Endothelial cell of umbilical vein (primary cell): ENCODE data around the gene SORCS2. TPM values are rescaled to one million over a fixed set of nuclear protein-coding genes. Genes with fewer than 3 reads are reported as not detected.

Source experiments
- BruUV-seq: library from RNA; stranded (reverse); fragments of 400-500 nt; replicated peaks from 2 replicates; lab custom pipeline; 2021; lab: Mats Ljungman, UMichigan
- CTCF ChIA-PET: fragments of 300-600, 350-600 bp; sonication (Branson Sonifier 250); formaldehyde crosslinking; loops from one replicate; lab custom pipeline; 2021; ENCODE audit warnings: antibody characterized with exemption, inconsistent platforms; lab: Charles Lee
- POLR2A ChIA-PET: fragments of 300-600, 350-600 bp; sonication (Branson Sonifier 250); formaldehyde crosslinking; loops from one replicate; lab custom pipeline; 2021; ENCODE audit warnings: antibody characterized with exemption, inconsistent platforms; lab: Charles Lee
- DNase-seq: peaks from one replicate; pipeline ENCODE4 v3.0.0-alpha.2; 2011; ENCODE audit warnings: low read depth, low spot score
- FAIRE-seq: peaks from 2 replicates; lab custom pipeline; 2011; peaks lifted over from hg19 to GRCh38; lab: Jason Lieb, UNC
- H2AFZ ChIP-seq: 2 replicates; pipeline ENCODE4 v1.6.0; 2012; ENCODE audit warnings: low read depth, low read length, control low read depth, inconsistent platforms
- H3K27ac ChIP-seq: 2 replicates; pipeline ENCODE4 v1.5.1; 2011; ENCODE audit warnings: low read depth, mild to moderate bottlenecking, control low read depth, low read length, moderate library complexity; ENCODE audit not compliant: insufficient read depth
- H3K27me3 ChIP-seq, 2 experiments: 2 replicates each; pipeline versions ENCODE4 v1.6.0 to v1.6.1; 2011; ENCODE audit warnings: low read length in 2 of 2, mixed read lengths in 1 of 2; ENCODE audit not compliant: control insufficient read depth in 2 of 2, insufficient read depth in 2 of 2
- H3K36me3 ChIP-seq, 2 experiments: 2 replicates in 1 of 2; 3 replicates in 1 of 2; pipeline ENCODE4 v1.5.1; 2011; ENCODE audit warnings: low read length in 2 of 2, mild to moderate bottlenecking in 1 of 2, moderate library complexity in 1 of 2; ENCODE audit not compliant: control insufficient read depth in 2 of 2, insufficient read depth in 2 of 2; ENCODE audit errors: extremely low read depth in 1 of 2
- H3K4me1 ChIP-seq: 3 replicates; pipeline ENCODE4 v1.5.1; 2011; ENCODE audit warnings: mild to moderate bottlenecking, low read length; ENCODE audit not compliant: control insufficient read depth, insufficient read depth; ENCODE audit errors: extremely low read depth
- H3K4me2 ChIP-seq: 2 replicates; pipeline ENCODE4 v1.6.1; 2011; ENCODE audit warnings: low read length, control low read depth, mixed read lengths; ENCODE audit not compliant: insufficient read depth
- H3K4me3 ChIP-seq, 3 experiments: fragments of 200-600 bp in 1 of 3; sonication (generic), shearing (Covaris generic) in 1 of 3; replicated peaks in 1 of 3; 2 replicates each; pipeline ENCODE4 v1.5.1; 2011 to 2016; ENCODE audit warnings: control low read depth in 3 of 3, low read length in 3 of 3, mild to moderate bottlenecking in 2 of 3, inconsistent platforms in 1 of 3, low read depth in 1 of 3, moderate library complexity in 1 of 3; ENCODE audit not compliant: insufficient read depth in 1 of 3
- H3K79me2 ChIP-seq: 2 replicates; pipeline ENCODE4 v1.6.0; 2012; ENCODE audit warnings: low read length, inconsistent platforms; ENCODE audit not compliant: control insufficient read depth, insufficient read depth
- H3K9ac ChIP-seq: replicated peaks from 2 replicates; pipeline ENCODE3; 2011; ENCODE audit warnings: low read length, control low read depth; ENCODE audit not compliant: insufficient read depth; ENCODE audit errors: extremely low read depth
- H3K9me1 ChIP-seq: replicated peaks from 3 replicates; pipeline ENCODE4 v1.6.0; 2011; ENCODE audit warnings: mild to moderate bottlenecking, low read length; ENCODE audit not compliant: control insufficient read depth, insufficient read depth; ENCODE audit errors: extremely low read depth
- H3K9me3 ChIP-seq: replicated peaks from 2 replicates; pipeline ENCODE4 v1.5.1; 2012; ENCODE audit warnings: low read length, inconsistent platforms; ENCODE audit not compliant: control insufficient read depth, insufficient read depth
- H4K20me1 ChIP-seq: replicated peaks from 2 replicates; pipeline ENCODE3; 2011; ENCODE audit warnings: mild to moderate bottlenecking, low read length; ENCODE audit not compliant: control insufficient read depth, insufficient read depth; ENCODE audit errors: extremely low read depth
- CTCF ChIP-seq, 2 donors: IDR thresholded peaks; 1 replicate in 1 of 2; 2 replicates in 1 of 2; pipeline ENCODE4 v1.5.1; 2011; ENCODE audit warnings: low read length in 2 of 2, mild to moderate bottlenecking in 2 of 2, moderate library complexity in 2 of 2, control low read depth in 1 of 2, inconsistent platforms in 1 of 2, low read depth in 1 of 2; ENCODE audit not compliant: insufficient read depth in 1 of 2; ENCODE audit errors: extremely low read depth in 1 of 2
- EZH2 ChIP-seq: IDR thresholded peaks from 2 replicates; pipeline ENCODE4 v1.6.1; 2012; ENCODE audit warnings: borderline replicate concordance, low read depth, mild to moderate bottlenecking, moderate library complexity, low read length, inconsistent platforms; ENCODE audit not compliant: severe bottlenecking
- FOS ChIP-seq: IDR thresholded peaks from 2 replicates; pipeline ENCODE4 v1.6.1; 2011; ENCODE audit warnings: mild to moderate bottlenecking, low read length, moderate library complexity, borderline replicate concordance; ENCODE audit not compliant: insufficient read depth
- GATA2 ChIP-seq: IDR thresholded peaks from 2 replicates; pipeline ENCODE4 v1.7.0; 2011; ENCODE audit warnings: low read depth, mild to moderate bottlenecking, moderate library complexity, mixed read lengths, low read length; ENCODE audit not compliant: insufficient read length, insufficient read depth
- JUN ChIP-seq: IDR thresholded peaks from 2 replicates; pipeline ENCODE4 v1.6.1; 2011; ENCODE audit warnings: borderline replicate concordance, low read depth; ENCODE audit not compliant: insufficient read length, insufficient read depth
- MAX ChIP-seq: IDR thresholded peaks from 2 replicates; pipeline ENCODE4 v1.6.1; 2011; ENCODE audit not compliant: insufficient read depth, insufficient read length
- MYC ChIP-seq: IDR thresholded peaks from one replicate; pipeline ENCODE4 v1.6.1; 2011; ENCODE audit warnings: mild to moderate bottlenecking, low read depth, low read length
- POLR2A ChIP-seq: IDR thresholded peaks from 2 replicates; pipeline ENCODE4 v1.6.1; 2012; ENCODE audit warnings: low read depth, mild to moderate bottlenecking, control low read depth, low read length
- POLR2AphosphoS5 ChIP-seq: IDR thresholded peaks from 2 replicates; pipeline ENCODE4 v1.6.1; 2012; ENCODE audit warnings: low read depth, mild to moderate bottlenecking, control low read depth, low read length, moderate library complexity; ENCODE audit not compliant: insufficient read depth
- dilution Hi-C: fragments of 300-500 bp; cut with MboI; formaldehyde crosslinking; loops from one replicate; pipeline ENCODE4 v1.15.0; 2019; ENCODE audit warnings: low sequenced_read_pairs; ENCODE audit not compliant: extremely low pct_ligation_motif_present
- intact Hi-C: fragments of 100-400 bp; cut with micrococcal nuclease; formaldehyde crosslinking; loops from one replicate; pipeline ENCODE4 v1.10.0; 2022
- polyA plus RNA-seq, 4 experiments: library from polyadenylated mRNA; depleted of rRNA in 3 of 4; stranded (reverse) in 3 of 4; unstranded in 1 of 4; fragments of >200 nt; gene quantifications; 2 replicates each; pipeline versions ENCODE4 v1.2.1 to v1.2.3, GENCODE V29; 2011 to 2012; ENCODE audit warnings: missing spikeins in 1 of 4
- total RNA-seq: library from RNA; stranded (reverse); gene quantifications from 2 replicates; pipeline ENCODE4 v1.2.3, GENCODE V29; 2021

Gene SORCS2
- total and polyA plus RNA-seq, 2 donors (not counting 3 experiments of a cell fraction or from before 2014, with no cell fraction given): not detected

- Histone ChIP-seq H3K4me3 (no peak overlapping the region), H3K79me2 (no peaks in the 10 kb centered on the region), H2AFZ (no peak overlapping the region), H3K4me1 (peaks cover 15% of the 10 kb centered on the region), H3K9ac (no peak overlapping the region), H3K27me3 (peaks cover 2 to 5% of the 10 kb centered on the region in 2 experiments), H3K27ac (no peak overlapping the region), H3K4me2 (no peak overlapping the region), H4K20me1 (no peaks in the 10 kb centered on the region), H3K9me1 (no peaks in the 10 kb centered on the region), H3K36me3 (no peaks in the 10 kb centered on the region), H3K9me3 (no peaks in the 10 kb centered on the region)
- dilution Hi-C loops: no loop called here
- intact Hi-C loops: no loop called here
- CTCF ChIA-PET: no interaction called here
- TF ChIP-seq GATA2: no peak
- TF ChIP-seq CTCF (IDR thresholded peaks at IDR 0.05; ENCODE audit: extremely low read depth in 1 of 2, insufficient read depth in 1 of 2, low read depth in 1 of 2, low read length in 2 of 2): no peak
- TF ChIP-seq POLR2A: no peak
- TF ChIP-seq POLR2AphosphoS5: no peak
- no peak for TF ChIP-seq FOS
- no peak for FAIRE-seq
- POLR2A ChIA-PET: no interaction called here
- DNase-seq: no peak
- no TSS peak for BruUV-seq
Observed at GRCh38 chr4:7632971-7633370, 440.6 kb downstream of the SORCS2 start.

GRCh38 chr4:7634661-7635251 is 442.4 kb downstream of the SORCS2 start:
- DNase-seq: no peak

More at GRCh38 chr4:7634661-7635251, 442.4 kb downstream of the SORCS2 start:
- ChIA-PET CTCF (interaction anchor here (1.2 to 1.5 kb wide), 2 partner anchors 9 to 86 kb away, joined by 3 read pairs; no protein-coding TSS in a partner anchor), POLR2A (no interaction called here)
- H3K27me3 ChIP-seq: peaks cover 2 to 5% of the 10 kb centered on the region in 2 experiments
- no peak overlapping the region for H3K4me3 ChIP-seq
- FAIRE-seq: no peak
- H3K9ac ChIP-seq: no peak overlapping the region
- H3K9me3 ChIP-seq: no peaks in the 10 kb centered on the region
- H4K20me1 ChIP-seq: no peaks in the 10 kb centered on the region
- H3K4me1 ChIP-seq: peaks cover 15% of the 10 kb centered on the region
- H3K79me2 ChIP-seq: no peaks in the 10 kb centered on the region
- TF ChIP-seq CTCF (IDR thresholded peaks at IDR 0.05; ENCODE audit: extremely low read depth in 1 of 2, insufficient read depth in 1 of 2, low read depth in 1 of 2, low read length in 2 of 2): no peak
- no peak for TF ChIP-seq POLR2AphosphoS5
- TF ChIP-seq POLR2A: no peak
- TF ChIP-seq GATA2: no peak
- no peak for TF ChIP-seq EZH2
- TF ChIP-seq JUN: no peak
- no peak for TF ChIP-seq MAX
- TF ChIP-seq MYC: no peak
- TF ChIP-seq FOS: no peak
- BruUV-seq: no TSS peak
- intact Hi-C loops: no loop called here
- no peaks in the 10 kb centered on the region for H3K36me3 ChIP-seq
- H2AFZ ChIP-seq: no peak overlapping the region
- dilution Hi-C loops: no loop called here
- no peak overlapping the region for H3K4me2 ChIP-seq
- H3K27ac ChIP-seq: no peak overlapping the region
- no peaks in the 10 kb centered on the region for H3K9me1 ChIP-seq
